Stimulated activated naive CD8-positive, alpha-beta T cell treated with anti-CD3 and anti-CD28 coated beads, Interleukin-15, amount 100 ng/mL, for 72 hours (primary cell): ENCODE measurements around the gene TPK1.

Source experiments
- ATAC-seq: fragments of 150-1000 bp; cut with Tn5 transposase; 2 replicates; pipeline ENCODE4 v1.10.0; 2021; ENCODE audit warnings: mild to moderate bottlenecking, moderate library complexity
- DNase-seq, 2 donors: peaks; one replicate each; pipeline ENCODE4 v3.0.0; 2021 to 2022
- H3K27ac Mint-ChIP-seq, 2 donors: one replicate each; pipeline ENCODE4 v1.8.0; 2022; ENCODE audit warnings: mild to moderate bottlenecking in 2 of 2, mixed read lengths in 2 of 2, moderate library complexity in 2 of 2
- H3K27me3 Mint-ChIP-seq: one replicate; pipeline ENCODE4 v1.8.0; 2022; ENCODE audit warnings: mixed read lengths
- H3K4me1 Mint-ChIP-seq: one replicate; pipeline ENCODE4 v1.8.0; 2022; ENCODE audit warnings: mild to moderate bottlenecking, mixed read lengths
- H3K4me3 Mint-ChIP-seq, 2 donors: one replicate each; pipeline ENCODE4 v1.8.0; 2022; ENCODE audit warnings: mild to moderate bottlenecking in 2 of 2, mixed read lengths in 2 of 2, moderate library complexity in 1 of 2
- H3K9me3 Mint-ChIP-seq, 2 donors: one replicate each; pipeline ENCODE4 v1.8.0; 2022; ENCODE audit warnings: mixed read lengths in 2 of 2

The TPK1 gene

GRCh38 chr7:144835652-144836544 lies at the start of gene TPK1:
TPK1 (minus strand) TSS chr7:144836053; CDS start chr7:144835602, 451 bp downstream.
- DNase-seq, result peak; percentile 89 to 95
- peaks cover 50% of the 10 kb centered on the region for H3K4me1 Mint-ChIP-seq
- ATAC-seq, result peak; percentile 88
- no peaks in the 10 kb centered on the region for H3K27me3 Mint-ChIP-seq
- peaks cover 7 to 23% of the 10 kb centered on the region in 2 donors for H3K9me3 Mint-ChIP-seq
- peak within 1 kb of the TSS; percentile 93 to 99 for H3K4me3 Mint-ChIP-seq
- H3K27ac Mint-ChIP-seq, result peak within 1 kb of the TSS; percentile 98 to 99

GRCh38 chr7:144885478-144885877 lies 49.6 kb upstream of the TPK1 start:
- H3K9me3 Mint-ChIP-seq, result no peaks in the 10 kb centered on the region
- H3K4me1 Mint-ChIP-seq, result no peaks in the 10 kb centered on the region
- ATAC-seq (no peak), DNase-seq (no peak)
- no peak overlapping the region for H3K27ac Mint-ChIP-seq
- H3K27me3 Mint-ChIP-seq, result no peaks in the 10 kb centered on the region
- H3K4me3 Mint-ChIP-seq, result no peak overlapping the region

- no peaks in the 10 kb centered on the region for H3K27me3 Mint-ChIP-seq
- H3K27ac Mint-ChIP-seq, result no peak overlapping the region
- no peaks in the 10 kb centered on the region for H3K4me1 Mint-ChIP-seq
- no peak for DNase-seq
- H3K9me3 Mint-ChIP-seq, result no peaks in the 10 kb centered on the region
- H3K4me3 Mint-ChIP-seq, result no peak overlapping the region
- ATAC-seq, result no peak
Measured at GRCh38 chr7:144884896-144885295, 49.0 kb upstream of the TPK1 start.

- Mint-ChIP-seq H3K4me3 (no peak overlapping the region), H3K27ac (no peak overlapping the region), H3K4me1 (no peaks in the 10 kb centered on the region), H3K27me3 (no peaks in the 10 kb centered on the region), H3K9me3 (no peaks in the 10 kb centered on the region)
- no peak for ATAC-seq
- DNase-seq, result no peak
Measured at GRCh38 chr7:144873316-144873845, 37.5 kb upstream of the TPK1 start.

GRCh38 chr7:144869082-144869481 lies 33.2 kb upstream of the TPK1 start:
- Mint-ChIP-seq H3K27me3 (no peaks in the 10 kb centered on the region), H3K4me1 (no peaks in the 10 kb centered on the region), H3K27ac (no peak overlapping the region), H3K9me3 (no peaks in the 10 kb centered on the region), H3K4me3 (no peak overlapping the region)
- ATAC-seq, result no peak
- no peak for DNase-seq

GRCh38 chr7:144866189-144866588 lies 30.3 kb upstream of the TPK1 start:
- no peaks in the 10 kb centered on the region for H3K9me3 Mint-ChIP-seq
- no peak overlapping the region for H3K27ac Mint-ChIP-seq
- DNase-seq, result no peak
- H3K4me1 Mint-ChIP-seq, result peaks cover 6% of the 10 kb centered on the region
- ATAC-seq, result no peak
- no peak overlapping the region for H3K4me3 Mint-ChIP-seq
- H3K27me3 Mint-ChIP-seq, result no peaks in the 10 kb centered on the region

- no peak for ATAC-seq
- Mint-ChIP-seq H3K4me3 (no peak overlapping the region), H3K4me1 (peaks cover 6% of the 10 kb centered on the region)
Measured at GRCh38 chr7:144863320-144863647, 27.4 kb upstream of the TPK1 start.

GRCh38 chr7:144862612-144863319 lies 26.9 kb upstream of the TPK1 start:
- Mint-ChIP-seq H3K4me3 (no peak overlapping the region), H3K27ac (peak overlapping the region in 1 of 2 donors; percentile 67), H3K9me3 (no peaks in the 10 kb centered on the region), H3K4me1 (peaks cover 6% of the 10 kb centered on the region), H3K27me3 (no peaks in the 10 kb centered on the region)
- DNase-seq (no peak), ATAC-seq (no peak)

More at GRCh38 chr7:144863320-144863647, 27.4 kb upstream of the TPK1 start:
- H3K9me3 Mint-ChIP-seq, result no peaks in the 10 kb centered on the region
- no peak for DNase-seq
- no peaks in the 10 kb centered on the region for H3K27me3 Mint-ChIP-seq
- no peak overlapping the region for H3K27ac Mint-ChIP-seq

- H3K27ac Mint-ChIP-seq, result no peak overlapping the region
- no peak for ATAC-seq
- no peak for DNase-seq
- H3K9me3 Mint-ChIP-seq, result no peaks in the 10 kb centered on the region
- H3K4me3 Mint-ChIP-seq, result no peak overlapping the region
- H3K27me3 Mint-ChIP-seq, result no peaks in the 10 kb centered on the region
- peaks cover 6% of the 10 kb centered on the region for H3K4me1 Mint-ChIP-seq
Measured at GRCh38 chr7:144859739-144860138, 23.9 kb upstream of the TPK1 start.

- Mint-ChIP-seq H3K27me3 (no peaks in the 10 kb centered on the region), H3K9me3 (no peaks in the 10 kb centered on the region), H3K4me3 (no peak overlapping the region), H3K27ac (no peak overlapping the region), H3K4me1 (peaks cover 1% of the 10 kb centered on the region)
- DNase-seq (no peak), ATAC-seq (no peak)
Measured at GRCh38 chr7:144857463-144857862, 21.6 kb upstream of the TPK1 start.

- ATAC-seq (no peak), DNase-seq (no peak)
- Mint-ChIP-seq H3K27me3 (no peaks in the 10 kb centered on the region), H3K27ac (no peak overlapping the region), H3K4me3 (no peak overlapping the region), H3K9me3 (peaks cover 6 to 7% of the 10 kb centered on the region in 2 donors), H3K4me1 (no peaks in the 10 kb centered on the region)
Measured at GRCh38 chr7:144854839-144855424, 19.1 kb upstream of the TPK1 start.

GRCh38 chr7:144853542-144853941 lies 17.7 kb upstream of the TPK1 start:
- no peak for DNase-seq
- no peaks in the 10 kb centered on the region for H3K27me3 Mint-ChIP-seq

GRCh38 chr7:144848078-144848477 lies 12.2 kb upstream of the TPK1 start:
- Mint-ChIP-seq H3K4me1 (peaks cover 3% of the 10 kb centered on the region), H3K4me3 (no peak overlapping the region), H3K9me3 (peaks cover 7 to 10% of the 10 kb centered on the region in 2 donors), H3K27ac (no peak overlapping the region), H3K27me3 (no peaks in the 10 kb centered on the region)
- DNase-seq, result no peak
- ATAC-seq, result no peak

More at GRCh38 chr7:144853542-144853941, 17.7 kb upstream of the TPK1 start:
- Mint-ChIP-seq H3K4me1 (no peaks in the 10 kb centered on the region), H3K9me3 (peaks cover 6 to 7% of the 10 kb centered on the region in 2 donors), H3K27ac (no peak overlapping the region), H3K4me3 (no peak overlapping the region)
- no peak for ATAC-seq

- Mint-ChIP-seq H3K27ac (peak overlapping the region; percentile 94 to 98), H3K27me3 (no peaks in the 10 kb centered on the region), H3K4me3 (peak overlapping the region; percentile 56 to 64), H3K4me1 (peaks cover 32% of the 10 kb centered on the region), H3K9me3 (peaks cover 5 to 15% of the 10 kb centered on the region in 2 donors)
- ATAC-seq (peak; percentile 89), DNase-seq (peak in 1 of 2 donors; percentile 52)
Measured at GRCh38 chr7:144842377-144842851, 6.6 kb upstream of the TPK1 start.

GRCh38 chr7:144836545-144836842 lies 641 bp upstream of the TPK1 start:
- H3K27ac Mint-ChIP-seq, result peak overlapping the region; percentile 90 to 93
- H3K27me3 Mint-ChIP-seq, result no peaks in the 10 kb centered on the region
- DNase-seq, result no peak
- ATAC-seq, result no peak
- H3K4me1 Mint-ChIP-seq, result peaks cover 49% of the 10 kb centered on the region
- peak overlapping the region; percentile 84 to 93 for H3K4me3 Mint-ChIP-seq
- H3K9me3 Mint-ChIP-seq, result peaks cover 7 to 23% of the 10 kb centered on the region in 2 donors
